ENCODE measurements around the gene ARAP1.

GRCh38 chr11:72786305-72787215 is 34.4 kb upstream of the ARAP1 start:
- TF ChIP-seq CTCF (conservative IDR thresholded peaks at IDR 0.05; ENCODE audit: low read depth, low read length) (no peak), EZH2 (IDR thresholded peaks at IDR 0.05; ENCODE audit: borderline replicate concordance, low read depth, low read length, poor library complexity, severe bottlenecking) (no peak)

All from A673 (cell line).